Measurements from ENCODE around the gene PRDM16. TPM values are rescaled to one million over a fixed set of nuclear protein-coding genes. Genes with fewer than 3 reads are reported as not detected.

PRDM16 gene
- total RNA-seq, 4 donors from 2014 or later = 15.7 to 54.3 (median 27.6) TPM

DNA sequence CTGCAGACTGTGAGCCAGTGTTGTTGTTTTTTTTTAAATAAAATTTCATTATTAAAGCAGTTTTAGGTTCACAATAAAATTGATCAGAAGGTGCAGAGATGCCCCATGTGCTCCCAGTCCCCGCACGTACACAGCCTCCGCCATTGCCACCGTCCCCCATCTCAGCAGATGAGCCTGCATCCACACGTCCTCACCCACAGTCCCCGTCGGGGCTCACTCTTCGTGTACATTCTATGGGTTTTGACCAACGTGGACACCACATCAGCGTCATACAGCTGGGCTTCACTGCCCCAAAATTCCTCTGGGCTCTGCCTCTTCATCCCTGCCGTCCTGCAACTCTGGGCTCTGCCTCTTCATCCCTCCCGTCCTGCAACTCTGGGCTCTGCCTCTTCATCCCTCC lies 373.9 kb downstream of the PRDM16 start:
- Histone ChIP-seq H3K36me3 (no peaks in the 10 kb centered on the region), H3K4me3 (replicated peaks in 1 of 3) (no peak overlapping the region), H3K9me3 (no peaks in the 10 kb centered on the region), H3K27ac (no peak overlapping the region), H3K27me3 (no peaks in the 10 kb centered on the region), H3K4me1 (no peaks in the 10 kb centered on the region)
- intact Hi-C loops (cut with DNase I) = no loop called here
- DNase-seq = no peak
- no peak for TF ChIP-seq POLR2A (IDR thresholded peaks at IDR 0.05)
- TF ChIP-seq, protein P1, sequence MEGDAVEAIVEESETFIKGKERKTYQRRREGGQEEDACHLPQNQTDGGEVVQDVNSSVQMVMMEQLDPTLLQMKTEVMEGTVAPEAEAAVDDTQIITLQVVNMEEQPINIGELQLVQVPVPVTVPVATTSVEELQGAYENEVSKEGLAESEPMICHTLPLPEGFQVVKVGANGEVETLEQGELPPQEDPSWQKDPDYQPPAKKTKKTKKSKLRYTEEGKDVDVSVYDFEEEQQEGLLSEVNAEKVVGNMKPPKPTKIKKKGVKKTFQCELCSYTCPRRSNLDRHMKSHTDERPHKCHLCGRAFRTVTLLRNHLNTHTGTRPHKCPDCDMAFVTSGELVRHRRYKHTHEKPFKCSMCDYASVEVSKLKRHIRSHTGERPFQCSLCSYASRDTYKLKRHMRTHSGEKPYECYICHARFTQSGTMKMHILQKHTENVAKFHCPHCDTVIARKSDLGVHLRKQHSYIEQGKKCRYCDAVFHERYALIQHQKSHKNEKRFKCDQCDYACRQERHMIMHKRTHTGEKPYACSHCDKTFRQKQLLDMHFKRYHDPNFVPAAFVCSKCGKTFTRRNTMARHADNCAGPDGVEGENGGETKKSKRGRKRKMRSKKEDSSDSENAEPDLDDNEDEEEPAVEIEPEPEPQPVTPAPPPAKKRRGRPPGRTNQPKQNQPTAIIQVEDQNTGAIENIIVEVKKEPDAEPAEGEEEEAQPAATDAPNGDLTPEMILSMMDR (IDR thresholded peaks at IDR 0.05) = no peak
- WGBS, 2 donors = 77 to 84% methylated on average over 12 of the region's 12 CpGs

DNA sequence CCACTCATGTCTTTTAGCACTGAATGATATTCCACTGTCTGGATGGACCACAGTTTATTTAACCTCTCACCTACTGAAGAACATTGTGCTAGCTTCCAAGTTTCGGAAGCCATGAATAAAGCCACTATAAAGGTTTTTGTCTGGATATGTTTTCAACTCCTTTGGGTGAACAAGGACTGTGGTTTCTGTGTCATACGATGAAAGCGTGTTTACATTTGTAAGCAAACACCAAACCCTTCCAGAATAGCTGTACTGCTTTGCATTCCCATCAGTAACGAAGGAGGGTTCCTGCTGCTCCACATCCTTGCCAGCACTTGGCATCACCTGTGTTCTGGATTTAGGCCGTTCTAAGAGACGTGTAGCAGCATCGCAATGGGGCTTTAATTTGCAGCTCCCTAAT lies 374.8 kb downstream of the PRDM16 start:
- Histone ChIP-seq H3K4me3 (replicated peaks in 1 of 3) (no peak overlapping the region), H3K9me3 (no peaks in the 10 kb centered on the region), H3K27me3 (no peaks in the 10 kb centered on the region), H3K4me1 (no peaks in the 10 kb centered on the region), H3K27ac (no peak overlapping the region), H3K36me3 (no peaks in the 10 kb centered on the region)
- TF ChIP-seq, protein P1 (IDR thresholded peaks at IDR 0.05) = no peak
- TF ChIP-seq POLR2A (IDR thresholded peaks at IDR 0.05) = no peak
- DNase-seq = no peak
- 86% methylated on average over 7 of the region's 7 CpGs for WGBS, 2 donors
- intact Hi-C loops (cut with DNase I) = no loop called here

DNA sequence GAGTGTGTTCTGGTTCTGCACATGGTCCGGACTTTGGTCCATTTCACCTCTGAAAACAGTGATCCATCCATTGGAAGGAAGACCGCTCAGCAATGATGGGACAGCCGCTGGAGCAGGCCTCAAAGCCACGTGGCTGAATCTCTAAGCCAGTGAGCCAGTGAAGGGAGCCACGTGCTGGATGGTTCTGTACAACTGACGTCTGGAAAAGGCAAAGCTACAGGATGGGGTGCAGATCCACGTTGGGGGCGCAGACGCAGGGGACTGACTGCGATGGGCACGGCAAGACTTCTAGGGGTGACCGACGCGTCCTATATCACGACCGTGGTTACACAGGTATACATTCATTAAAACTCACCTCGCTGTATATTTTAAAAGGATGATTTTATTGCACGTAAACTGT lies 375.3 kb downstream of the PRDM16 start:
- no peak for DNase-seq
- Histone ChIP-seq H3K4me3 (replicated peaks in 1 of 3) (no peak overlapping the region), H3K27me3 (no peaks in the 10 kb centered on the region), H3K27ac (no peak overlapping the region), H3K4me1 (no peaks in the 10 kb centered on the region), H3K36me3 (no peaks in the 10 kb centered on the region), H3K9me3 (no peaks in the 10 kb centered on the region)
- 90 to 95% methylated on average over 18 of the region's 18 CpGs for WGBS, 2 donors
- TF ChIP-seq POLR2A (IDR thresholded peaks at IDR 0.05) = no peak
- intact Hi-C loops (cut with DNase I) = no loop called here

DNA sequence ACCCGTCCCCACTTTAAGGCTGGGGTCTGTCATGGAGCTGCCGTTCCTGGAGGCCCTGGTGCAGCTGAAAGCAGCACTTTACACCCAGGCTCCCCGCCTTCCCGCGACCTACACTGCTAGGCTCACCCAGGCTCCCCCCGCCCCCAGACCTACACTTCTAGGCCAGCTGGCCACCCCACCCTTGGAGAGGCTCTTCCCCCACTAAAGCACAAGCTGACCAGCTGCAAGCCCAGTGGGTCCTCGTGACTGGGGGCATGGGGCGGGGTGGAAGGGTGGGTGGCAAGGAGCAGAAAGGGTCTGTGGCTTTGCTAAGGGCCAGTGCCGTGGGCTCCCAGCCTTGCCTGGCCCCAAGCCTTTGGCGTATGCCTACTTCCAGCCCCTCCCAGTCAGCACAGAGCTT lies 375.7 kb downstream of the PRDM16 start:
- Histone ChIP-seq H3K4me1 (no peaks in the 10 kb centered on the region), H3K27ac (no peak overlapping the region), H3K4me3 (replicated peaks in 1 of 3) (no peak overlapping the region), H3K36me3 (no peaks in the 10 kb centered on the region), H3K9me3 (no peaks in the 10 kb centered on the region), H3K27me3 (no peaks in the 10 kb centered on the region)
- DNase-seq = no peak
- intact Hi-C loops (cut with DNase I) = no loop called here
- 73 to 82% methylated on average over 10 of the region's 10 CpGs for WGBS, 2 donors
- TF ChIP-seq, protein P1 (IDR thresholded peaks at IDR 0.05) = no peak
- TF ChIP-seq POLR2A (IDR thresholded peaks at IDR 0.05) = no peak

DNA sequence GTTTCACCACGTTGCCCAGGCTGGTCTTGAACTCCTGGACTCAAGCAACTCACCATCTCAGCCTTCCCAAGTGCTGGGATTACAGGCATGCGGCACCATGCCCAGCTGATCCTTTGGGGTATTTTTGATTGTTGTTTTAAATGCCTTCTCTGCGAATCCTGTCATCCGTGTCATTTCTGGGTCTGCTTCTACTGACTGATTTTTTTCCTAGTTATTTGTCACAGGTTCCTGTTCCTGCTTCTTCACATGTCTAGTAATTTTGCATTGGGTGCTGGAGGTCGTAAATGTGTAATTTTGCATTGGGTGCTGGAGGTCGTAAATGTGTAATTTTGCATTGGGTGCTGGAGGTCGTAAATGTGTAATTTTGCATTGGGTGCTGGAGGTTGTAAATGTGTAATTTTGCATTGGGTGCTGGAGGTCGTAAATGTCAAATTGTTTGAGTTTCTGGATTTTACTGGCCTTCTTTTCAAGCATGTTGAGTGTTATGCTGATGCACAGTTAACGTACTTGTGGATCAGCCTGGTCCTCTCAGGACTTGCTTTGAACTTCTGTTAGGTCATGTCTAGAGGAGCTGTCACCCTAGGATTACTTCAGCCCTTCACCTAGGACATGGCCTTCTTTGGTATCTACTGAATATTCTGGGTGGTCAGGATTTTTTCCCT lies 381.3 kb downstream of the PRDM16 start:
- H3K27ac ChIP-seq = no peak overlapping the region
- no peaks in the 10 kb centered on the region for H3K36me3 ChIP-seq
- intact Hi-C loops (cut with DNase I) = loop anchor here (5.0 to 10.0 kb wide), 3 partner anchors 172 to 352 kb away; no protein-coding TSS in a partner anchor
- WGBS, 2 donors = 84 to 85% methylated on average over 9 of the region's 9 CpGs
- no peak overlapping the region for H3K4me3 ChIP-seq (replicated peaks in 1 of 3)
- TF ChIP-seq POLR2A (IDR thresholded peaks at IDR 0.05) = no peak
- TF ChIP-seq, protein P1 (IDR thresholded peaks at IDR 0.05) = no peak
- no peaks in the 10 kb centered on the region for H3K27me3 ChIP-seq
- no peaks in the 10 kb centered on the region for H3K9me3 ChIP-seq
- no peak for DNase-seq
- H3K4me1 ChIP-seq = peaks cover 10 to 12% of the 10 kb centered on the region in 2 donors

Measured in thyroid gland (tissue), 4 donors.